HG02943 (cell line): ENCODE results near the gene ZFP36L2.
A peak's percentile ranks its signal among the peaks of the same experiment; 100 is the strongest.

Experiments used
- ATAC-seq: cut with Tn5 transposase; IDR thresholded peaks from one replicate; pipeline ENCODE4 v1.9.1; 2021; ENCODE audit warnings: mild to moderate bottlenecking, low read depth, moderate library complexity; ENCODE audit not compliant: unreplicated experiment

ZFP36L2 gene

GRCh38 chr2:43248621-43249020, 22.2 kb upstream of the ZFP36L2 start:
- no peak for ATAC-seq

- ATAC-seq: no peak
Observed at GRCh38 chr2:43246641-43247040, 20.2 kb upstream of the ZFP36L2 start.

GRCh38 chr2:43241558-43241957, 15.2 kb upstream of the ZFP36L2 start:
- no peak for ATAC-seq

- no peak for ATAC-seq
Observed at GRCh38 chr2:43240766-43241150, 14.4 kb upstream of the ZFP36L2 start.

GRCh38 chr2:43239981-43240765, 13.8 kb upstream of the ZFP36L2 start:
- no peak for ATAC-seq

GRCh38 chr2:43238813-43239212, 12.4 kb upstream of the ZFP36L2 start:
- no peak for ATAC-seq

- no peak for ATAC-seq
Observed at GRCh38 chr2:43238176-43238575, 11.8 kb upstream of the ZFP36L2 start.

- ATAC-seq: no peak
Observed at GRCh38 chr2:43233218-43234212, 7.1 kb upstream of the ZFP36L2 start.

- ATAC-seq: no peak
Observed at GRCh38 chr2:43230951-43231827, 4.8 kb upstream of the ZFP36L2 start.

GRCh38 chr2:43230351-43230885, 4.0 kb upstream of the ZFP36L2 start:
- ATAC-seq: no peak

GRCh38 chr2:43228756-43229659, 2.6 kb upstream of the ZFP36L2 start:
- ATAC-seq: no peak

- ATAC-seq: no peak
Observed at GRCh38 chr2:43228321-43228751, 1.9 kb upstream of the ZFP36L2 start.

GRCh38 chr2:43227830-43228281, 1.4 kb upstream of the ZFP36L2 start:
- no peak for ATAC-seq

- peak; percentile 15 for ATAC-seq
Observed at GRCh38 chr2:43226955-43227829, 786 bp upstream of the ZFP36L2 start.

GRCh38 chr2:43225788-43226557, 433 bp downstream of the ZFP36L2 start:
- ATAC-seq: peak; percentile 27

GRCh38 chr2:43225093-43225787, 1.2 kb downstream of the ZFP36L2 start:
- ATAC-seq: no peak
